HT-29 (cell line): Measurements from ENCODE around the gene FOSB. TPM values are rescaled to one million over a fixed set of nuclear protein-coding genes. Genes with fewer than 3 reads are reported as not detected.
"Not testable (repeated sequence)": the region's sequence is repeated elsewhere in the genome, so short reads cannot be mapped to it uniquely, and the experiment has no call there.

Experiments used
- DNase-seq: peaks from one replicate; pipeline ENCODE4 v3.0.0-alpha.2; 2015; ENCODE audit warnings: low spot score
- total RNA-seq: library from RNA; depleted of rRNA; stranded (reverse); fragments of >200 nt; shearing (Covaris generic); gene quantifications from 2 replicates; pipeline ENCODE4 v1.2.3, GENCODE V29; 2014

Gene FOSB
- total RNA-seq, 1 experiment from 2014 or later: 253 TPM

GRCh38 chr19:45503909-45504308 lies 36.1 kb downstream of the FOSB start:
- DNase-seq: no peak

- peak; percentile 32 for DNase-seq
These were observed 37.6 kb downstream of the FOSB start for GRCh38 chr19:45505151-45505995.

- DNase-seq: no peak
These were observed 38.1 kb downstream of the FOSB start for GRCh38 chr19:45505996-45506245.

GRCh38 chr19:45506246-45506988 lies 38.6 kb downstream of the FOSB start:
- DNase-seq: peak; percentile 99

- DNase-seq: peak; percentile 97
These were observed 39.4 kb downstream of the FOSB start, which contains the start of gene VASP for GRCh38 chr19:45506989-45507871. TSS of gene VASP (plus strand) at chr19:45507479. CDS start at chr19:45507772, 293 bp downstream.

- DNase-seq: peak; percentile 55
These were observed 40.1 kb downstream of the FOSB start for GRCh38 chr19:45507872-45508416.

GRCh38 chr19:45508417-45508860 lies 40.6 kb downstream of the FOSB start:
- DNase-seq: peak; percentile 60

GRCh38 chr19:45508861-45509691 lies 41.3 kb downstream of the FOSB start:
- DNase-seq: peak; percentile 69

GRCh38 chr19:45509692-45510015 lies 41.9 kb downstream of the FOSB start:
- DNase-seq: no peak

- DNase-seq: not testable (repeated sequence)
These were observed 42.6 kb downstream of the FOSB start for GRCh38 chr19:45510352-45510751.

- no peak for DNase-seq
These were observed 43.3 kb downstream of the FOSB start for GRCh38 chr19:45511074-45511473.

GRCh38 chr19:45512881-45513483 lies 45.2 kb downstream of the FOSB start:
- DNase-seq: no peak

- peak; percentile 89 for DNase-seq
These were observed 46.7 kb downstream of the FOSB start for GRCh38 chr19:45514376-45515051.

GRCh38 chr19:45515081-45515624 lies 47.4 kb downstream of the FOSB start:
- no peak for DNase-seq

GRCh38 chr19:45515807-45516401 lies 48.1 kb downstream of the FOSB start:
- DNase-seq: peak; percentile 42

- no peak for DNase-seq
These were observed 49.4 kb downstream of the FOSB start for GRCh38 chr19:45517238-45517637.

GRCh38 chr19:45517641-45518468 lies 50.1 kb downstream of the FOSB start:
- DNase-seq: no peak

GRCh38 chr19:45518469-45518826 lies 50.7 kb downstream of the FOSB start:
- no peak for DNase-seq
